ENCODE measurements around the gene SMIM38.
"Not testable (repeated sequence)": the region's sequence is repeated elsewhere in the genome, so short reads cannot be mapped to it uniquely, and the experiment has no call there.

The SMIM38 gene

DNA sequence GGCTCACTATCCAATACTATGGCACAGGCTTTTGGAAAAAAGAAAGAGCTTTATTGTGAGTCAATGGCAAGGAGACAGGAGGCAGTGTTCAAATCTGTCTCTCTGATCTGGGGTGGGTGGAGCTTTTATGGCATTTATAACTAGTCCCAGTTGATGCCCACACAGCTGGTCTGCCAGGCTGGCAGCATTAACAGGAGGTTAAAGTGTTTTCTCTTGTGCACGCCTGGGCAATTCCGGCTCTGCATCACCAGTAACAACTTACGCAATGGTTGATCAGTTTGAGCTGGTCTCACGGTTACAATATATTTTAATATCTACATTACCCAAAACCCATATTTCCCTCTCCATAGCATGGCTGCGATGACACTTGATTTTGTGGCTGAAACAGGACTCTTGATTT lies 15.1 kb upstream of the SMIM38 start:
- no peak overlapping the region for H3K4me3 ChIP-seq (ENCODE audit: low read depth, low read length)
- no peak for DNase-seq (ENCODE audit: low read depth)
- TF ChIP-seq, protein P1, sequence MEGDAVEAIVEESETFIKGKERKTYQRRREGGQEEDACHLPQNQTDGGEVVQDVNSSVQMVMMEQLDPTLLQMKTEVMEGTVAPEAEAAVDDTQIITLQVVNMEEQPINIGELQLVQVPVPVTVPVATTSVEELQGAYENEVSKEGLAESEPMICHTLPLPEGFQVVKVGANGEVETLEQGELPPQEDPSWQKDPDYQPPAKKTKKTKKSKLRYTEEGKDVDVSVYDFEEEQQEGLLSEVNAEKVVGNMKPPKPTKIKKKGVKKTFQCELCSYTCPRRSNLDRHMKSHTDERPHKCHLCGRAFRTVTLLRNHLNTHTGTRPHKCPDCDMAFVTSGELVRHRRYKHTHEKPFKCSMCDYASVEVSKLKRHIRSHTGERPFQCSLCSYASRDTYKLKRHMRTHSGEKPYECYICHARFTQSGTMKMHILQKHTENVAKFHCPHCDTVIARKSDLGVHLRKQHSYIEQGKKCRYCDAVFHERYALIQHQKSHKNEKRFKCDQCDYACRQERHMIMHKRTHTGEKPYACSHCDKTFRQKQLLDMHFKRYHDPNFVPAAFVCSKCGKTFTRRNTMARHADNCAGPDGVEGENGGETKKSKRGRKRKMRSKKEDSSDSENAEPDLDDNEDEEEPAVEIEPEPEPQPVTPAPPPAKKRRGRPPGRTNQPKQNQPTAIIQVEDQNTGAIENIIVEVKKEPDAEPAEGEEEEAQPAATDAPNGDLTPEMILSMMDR (conservative IDR thresholded peaks at IDR 0.05; ENCODE audit: low read depth, low read length) = no peak

DNA sequence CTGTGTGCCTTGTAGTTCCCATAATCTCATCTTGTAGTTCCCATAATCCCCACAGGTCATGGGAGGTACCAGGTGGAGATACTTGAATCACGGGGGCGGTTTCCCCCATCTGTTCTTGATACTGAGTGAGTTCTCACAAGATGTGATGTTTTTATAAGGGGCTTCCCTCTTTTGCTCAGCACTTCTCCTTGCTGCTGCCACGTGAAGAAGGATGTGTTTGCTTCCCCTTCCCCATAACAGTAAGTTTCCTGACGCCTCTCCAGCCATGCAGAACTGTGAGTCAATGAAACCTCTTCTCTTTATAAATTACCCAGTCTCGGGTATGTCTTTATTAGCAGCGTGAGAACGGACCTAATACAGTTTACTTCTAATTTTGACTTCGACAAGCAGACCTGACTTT lies 14.0 kb upstream of the SMIM38 start:
- H3K4me3 ChIP-seq (ENCODE audit: low read depth, low read length) = no peak overlapping the region
- DNase-seq (ENCODE audit: low read depth) = no peak
- TF ChIP-seq, protein P1 (conservative IDR thresholded peaks at IDR 0.05; ENCODE audit: low read depth, low read length) = no peak

DNA sequence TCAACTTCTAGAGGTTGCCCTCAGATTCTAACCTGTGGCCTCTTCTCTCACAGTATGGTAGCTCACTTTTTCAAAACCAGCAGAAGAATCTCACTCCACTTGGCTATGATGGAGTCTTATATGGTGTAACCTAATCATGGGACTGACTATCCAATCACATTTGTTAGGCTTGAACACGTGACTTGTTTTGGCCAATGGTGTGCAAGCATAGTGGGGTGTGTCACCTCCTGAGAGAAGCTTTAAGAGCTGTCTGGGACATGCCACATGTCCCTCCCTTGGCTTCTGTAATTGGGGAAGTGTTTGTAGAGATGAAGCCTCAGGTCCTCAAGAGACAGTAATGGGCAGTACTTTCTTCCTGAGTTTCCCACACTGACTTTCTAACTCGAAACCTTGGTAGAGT lies 12.8 kb upstream of the SMIM38 start:
- TF ChIP-seq, protein P1 (conservative IDR thresholded peaks at IDR 0.05; ENCODE audit: low read depth, low read length) = no peak
- no peak for DNase-seq (ENCODE audit: low read depth)
- no peak overlapping the region for H3K4me3 ChIP-seq (ENCODE audit: low read depth, low read length)

DNA sequence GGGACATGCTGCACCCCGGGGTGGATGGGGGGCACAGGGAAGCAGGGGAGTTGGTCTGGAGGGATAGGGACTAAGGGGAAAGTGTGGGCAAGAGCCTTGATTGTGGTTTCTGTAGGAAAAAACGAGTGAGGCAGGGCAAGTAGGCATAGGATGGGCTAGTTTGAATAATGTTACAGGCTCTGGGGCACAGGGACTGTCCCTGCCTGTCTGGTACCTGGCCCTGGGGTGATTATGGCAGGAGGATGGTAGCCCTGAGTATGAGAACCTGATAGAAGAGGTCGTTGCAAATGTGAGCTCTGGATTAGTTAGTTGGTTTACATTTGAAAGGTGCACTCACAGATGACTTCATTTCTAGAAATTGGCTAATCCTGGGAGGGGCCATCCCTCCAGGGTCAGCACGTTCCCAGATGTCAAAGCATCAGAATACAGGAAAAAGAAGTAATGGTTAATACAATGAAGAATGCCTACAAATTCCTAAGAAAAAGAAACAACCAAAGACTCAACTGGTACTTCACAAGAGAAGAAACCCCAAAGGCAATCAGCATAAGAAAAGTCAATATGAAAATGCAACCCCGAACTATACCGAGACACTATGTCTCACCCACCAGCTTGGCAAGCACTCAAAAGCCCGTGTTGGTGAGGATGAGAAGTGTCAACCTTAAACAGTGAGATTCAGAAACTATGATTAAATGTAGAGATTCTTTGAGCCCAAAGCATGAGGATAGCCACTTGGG lies 11.3 kb upstream of the SMIM38 start:
- no peak for DNase-seq (ENCODE audit: low read depth)
- TF ChIP-seq, protein P1 (conservative IDR thresholded peaks at IDR 0.05; ENCODE audit: low read depth, low read length) = no peak
- no peak overlapping the region for H3K4me3 ChIP-seq (ENCODE audit: low read depth, low read length)

DNA sequence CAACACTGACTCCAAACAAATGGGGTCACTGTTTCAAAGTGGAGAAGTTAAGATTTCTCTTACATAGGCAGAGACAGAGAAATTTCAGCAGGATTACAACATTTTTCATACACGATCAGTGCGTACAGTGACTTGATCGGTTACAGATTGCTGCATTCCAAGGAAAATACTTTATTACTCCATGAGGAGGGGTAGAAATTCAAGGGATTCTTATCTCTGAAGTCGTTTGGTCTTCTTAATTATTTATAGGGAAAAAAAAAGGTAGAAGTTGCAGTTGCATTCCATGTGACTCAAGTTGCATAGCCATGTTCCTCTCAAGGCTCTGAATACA lies 10.7 kb upstream of the SMIM38 start:
- H3K4me3 ChIP-seq (ENCODE audit: low read depth, low read length) = no peak overlapping the region
- DNase-seq (ENCODE audit: low read depth) = no peak
- TF ChIP-seq, protein P1 (conservative IDR thresholded peaks at IDR 0.05; ENCODE audit: low read depth, low read length) = no peak

DNA sequence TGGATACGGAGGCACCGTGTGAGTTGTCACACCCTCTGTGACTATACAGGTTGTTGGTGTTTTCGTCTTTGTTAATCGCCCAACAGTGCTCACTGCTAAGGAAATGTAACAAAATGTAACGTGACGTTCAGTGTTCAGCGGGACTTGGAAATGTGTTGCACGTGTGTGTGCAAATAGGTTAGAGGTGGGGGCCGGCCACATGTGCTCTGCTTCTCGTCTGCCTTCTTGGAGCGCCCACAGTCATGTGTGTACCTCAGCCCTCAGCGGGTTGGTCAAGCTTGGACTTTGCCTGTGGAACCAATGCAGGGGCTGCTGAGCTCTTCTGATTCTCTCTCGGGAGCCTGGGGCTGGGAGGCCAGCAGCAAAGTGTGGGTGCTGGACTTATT lies 7.4 kb upstream of the SMIM38 start:
- H3K4me3 ChIP-seq (ENCODE audit: low read depth, low read length) = no peak overlapping the region
- TF ChIP-seq, protein P1 (conservative IDR thresholded peaks at IDR 0.05; ENCODE audit: low read depth, low read length) = no peak
- DNase-seq (ENCODE audit: low read depth) = no peak

DNA sequence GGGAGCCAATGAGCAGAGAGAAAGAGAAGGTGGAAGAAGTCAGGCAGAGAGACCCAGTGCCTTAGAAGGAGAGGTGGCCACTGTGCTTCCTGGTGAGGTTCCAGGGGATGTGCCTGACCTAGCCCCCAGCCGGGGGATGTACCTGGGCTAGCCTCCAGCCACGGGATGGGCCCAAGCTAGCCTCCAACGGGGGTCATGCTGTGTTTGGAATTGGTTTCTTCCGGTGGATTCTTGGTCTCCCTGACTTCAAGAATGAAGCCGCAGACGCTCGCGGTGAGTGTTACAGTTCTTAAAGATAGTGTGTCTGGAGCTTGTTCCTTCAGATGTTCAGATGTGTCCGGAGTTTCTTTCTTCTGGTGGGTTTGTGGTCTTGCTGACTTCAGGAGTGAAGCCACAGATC lies 6.9 kb upstream of the SMIM38 start:
- TF ChIP-seq, protein P1 (conservative IDR thresholded peaks at IDR 0.05; ENCODE audit: low read depth, low read length) = no peak
- DNase-seq (ENCODE audit: low read depth) = no peak
- no peak overlapping the region for H3K4me3 ChIP-seq (ENCODE audit: low read depth, low read length)

DNA sequence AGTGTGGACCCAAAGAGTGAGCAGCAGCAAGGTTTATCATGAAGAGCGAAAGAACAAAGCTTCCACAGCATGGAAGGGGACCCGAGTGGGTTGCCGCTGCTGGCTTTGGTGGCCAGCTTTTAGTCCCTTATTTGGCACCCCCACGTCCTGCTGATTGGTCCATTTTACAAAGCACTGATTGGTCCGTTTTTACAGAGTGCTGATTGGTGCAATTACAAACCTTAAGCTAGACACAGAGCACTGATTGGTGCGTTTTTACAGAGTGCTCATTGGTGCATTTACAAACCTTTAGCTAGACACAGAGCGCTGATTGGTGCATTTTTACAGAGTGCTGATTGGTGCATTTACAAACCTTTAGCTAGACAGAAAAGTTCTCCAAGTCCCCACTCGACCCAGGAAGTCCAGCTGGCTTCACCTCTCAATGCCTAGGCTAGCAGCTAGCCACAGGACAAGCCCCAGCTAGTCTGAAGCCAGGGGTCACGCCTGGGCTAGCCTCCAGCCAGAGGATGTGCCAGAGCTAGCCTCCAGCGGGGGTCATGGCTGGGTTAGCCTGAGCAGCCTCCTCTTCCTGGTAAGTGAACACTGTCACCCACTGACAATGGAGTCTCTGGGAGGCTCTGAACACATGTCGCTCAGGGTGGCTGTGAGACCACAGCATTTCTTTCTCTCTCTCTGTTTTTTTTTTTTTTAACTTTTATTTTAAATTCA lies 6.2 kb upstream of the SMIM38 start:
- not testable (repeated sequence) for H3K4me3 ChIP-seq (ENCODE audit: low read depth, low read length); DNase-seq (ENCODE audit: low read depth)

All from choroid plexus epithelial cell (primary cell).